T-cell (primary cell): ENCODE data around the gene SAMD14. TPM values are rescaled to one million over a fixed set of nuclear protein-coding genes. Genes with fewer than 3 reads are reported as not detected.
A peak's percentile ranks its signal among the peaks of the same experiment; 100 is the strongest.

Experiments
- ATAC-seq, 4 experiments: fragments of 200-7000 bp in 3 of 4; fragments of 150-1000 bp in 1 of 4; cut with Tn5 transposase; replicated peaks in 1 of 4; 1 replicate in 3 of 4; 2 replicates in 1 of 4; pipeline ENCODE4 v1.10.0; 2021; ENCODE audit warnings: moderate library complexity in 3 of 4, mild to moderate bottlenecking in 2 of 4, moderate number of reproducible peaks in 1 of 4
- CTCF ChIA-PET, 2 donors: fragments of 300-600 bp; sonication (Branson Sonifier 250); formaldehyde crosslinking; loops; one replicate each; lab custom pipeline; 2022; ENCODE audit warnings: antibody characterized with exemption in 2 of 2; lab: Charles Lee
- POLR2A ChIA-PET, 2 donors: fragments of 300-600 bp; sonication (Branson Sonifier 250); formaldehyde crosslinking; loops; one replicate each; lab custom pipeline; 2022; ENCODE audit warnings: antibody characterized with exemption in 2 of 2; lab: Charles Lee
- DNase-seq, 35 experiments: peaks; one replicate each; pipeline versions ENCODE4 v3.0.0 to v3.0.0-alpha.2; 2013 to 2023
- H3K27ac ChIP-seq: one replicate; pipeline ENCODE4 v1.5.1; 2013; ENCODE audit warnings: low read length
- H3K27me3 ChIP-seq, 2 experiments: replicated peaks in 1 of 2; 1 replicate in 1 of 2; 2 replicates in 1 of 2; pipeline versions ENCODE4 v1.6.1 to v1.7.0; 2013; ENCODE audit warnings: low read length in 1 of 2, mixed read lengths in 1 of 2; ENCODE audit not compliant: control insufficient read depth in 2 of 2, insufficient read depth in 2 of 2; ENCODE audit errors: extremely low read depth in 1 of 2
- H3K36me3 ChIP-seq, 2 donors: 1 replicate in 1 of 2; 2 replicates in 1 of 2; pipeline versions ENCODE4 v1.6.1 to v1.7.0; 2013; ENCODE audit warnings: low read length in 1 of 2; ENCODE audit not compliant: control insufficient read depth in 2 of 2, insufficient read depth in 1 of 2; ENCODE audit errors: extremely low read depth in 1 of 2
- H3K4me1 ChIP-seq, 2 experiments: 1 replicate in 1 of 2; 2 replicates in 1 of 2; pipeline versions ENCODE4 v1.6.1 to v1.7.0; 2013; ENCODE audit warnings: low read length in 2 of 2, mixed read lengths in 1 of 2; ENCODE audit not compliant: insufficient read depth in 2 of 2, control insufficient read depth in 1 of 2; ENCODE audit errors: extremely low read depth in 1 of 2
- H3K4me3 ChIP-seq, 2 donors: 1 replicate in 1 of 2; 2 replicates in 1 of 2; pipeline versions ENCODE4 v1.5.1 to v1.7.0; 2013; ENCODE audit warnings: mild to moderate bottlenecking in 2 of 2, low read length in 1 of 2, moderate library complexity in 1 of 2; ENCODE audit not compliant: control insufficient read depth in 1 of 2; ENCODE audit errors: extremely low read depth in 1 of 2
- H3K9me3 ChIP-seq: 2 replicates; pipeline ENCODE4 v1.7.0; 2013
- H3K27ac Mint-ChIP-seq, 2 donors: one replicate each; pipeline ENCODE4 v1.8.0; 2020 to 2021; ENCODE audit warnings: mild to moderate bottlenecking in 2 of 2, mixed read lengths in 2 of 2
- H3K27me3 Mint-ChIP-seq, 2 donors: one replicate each; pipeline ENCODE4 v1.8.0; 2021 to 2022; ENCODE audit warnings: mixed read lengths in 2 of 2
- H3K36me3 Mint-ChIP-seq: one replicate; pipeline ENCODE4 v1.8.0; 2021; ENCODE audit warnings: mixed read lengths
- H3K4me1 Mint-ChIP-seq, 3 donors: one replicate each; pipeline ENCODE4 v1.8.0; 2020 to 2022; ENCODE audit warnings: mixed read lengths in 3 of 3, mild to moderate bottlenecking in 1 of 3
- H3K4me3 Mint-ChIP-seq, 3 donors: one replicate each; pipeline ENCODE4 v1.8.0; 2020 to 2022; ENCODE audit warnings: mild to moderate bottlenecking in 3 of 3, mixed read lengths in 3 of 3, moderate library complexity in 3 of 3
- H3K9me3 Mint-ChIP-seq, 3 donors: one replicate each; pipeline ENCODE4 v1.8.0; 2020 to 2022; ENCODE audit warnings: mixed read lengths in 3 of 3
- WGBS: methylation state at CpG from one replicate; pipeline ENCODE4 v1.1.5; 2013; ENCODE audit warnings: missing lambda C conversion rate; ENCODE audit not compliant: insufficient coverage; 5-methylcytosine and 5-hydroxymethylcytosine counted together
- total RNA-seq, 35 experiments: library from RNA in 6 of 35; stranded (reverse) in 6 of 35; fragments of 120-200 nt in 1 of 35; gene quantifications; one replicate each; pipeline versions ENCODE4 v1.2.1 to v1.2.4 and lab custom pipeline; 2013 to 2026

SAMD14 gene
- total RNA-seq, 5 donors from 2014 or later (not counting 1 experiment from before 2014, with no cell fraction given) = 0.23 to 0.70 (median 0.35) TPM

GRCh38 chr17:50154604-50155003 lies 24.6 kb upstream of the SAMD14 start:
- H3K27ac Mint-ChIP-seq = peak overlapping the region; percentile 70 to 88
- POLR2A ChIA-PET = no interaction called here
- no peak overlapping the region for H3K4me3 ChIP-seq
- no peaks in the 10 kb centered on the region for H3K36me3 ChIP-seq
- H3K27me3 Mint-ChIP-seq = no peaks in the 10 kb centered on the region
- H3K9me3 Mint-ChIP-seq = no peaks in the 10 kb centered on the region
- DNase-seq = no peak
- no peaks in the 10 kb centered on the region for H3K27me3 ChIP-seq
- CTCF ChIA-PET = interaction anchor here (0.6 to 1.0 kb wide), 3 partner anchors 14 to 104 kb away, joined by 3 to 4 read pairs (median 3); no protein-coding TSS in a partner anchor
- no CpG with 5 or more reads among the region's 1 CpG for WGBS
- no peaks in the 10 kb centered on the region for H3K36me3 Mint-ChIP-seq
- no peak for ATAC-seq
- no peak overlapping the region for H3K4me3 Mint-ChIP-seq
- H3K4me1 ChIP-seq = peaks cover 2 to 34% of the 10 kb centered on the region in 2 experiments
- H3K4me1 Mint-ChIP-seq = peaks cover 24 to 39% (median 34%) of the 10 kb centered on the region in 3 donors
- no peak overlapping the region for H3K27ac ChIP-seq
- H3K9me3 ChIP-seq = no peaks in the 10 kb centered on the region

GRCh38 chr17:50153650-50154575 lies 24.0 kb upstream of the SAMD14 start:
- peak overlapping the region; percentile 70 to 88 for H3K27ac Mint-ChIP-seq
- no peaks in the 10 kb centered on the region for H3K27me3 ChIP-seq
- H3K4me1 Mint-ChIP-seq = peaks cover 24 to 39% (median 34%) of the 10 kb centered on the region in 3 donors
- H3K36me3 Mint-ChIP-seq = no peaks in the 10 kb centered on the region
- H3K4me3 ChIP-seq = no peak overlapping the region
- no peaks in the 10 kb centered on the region for H3K36me3 ChIP-seq
- CTCF ChIA-PET = interaction anchor here (0.6 to 1.0 kb wide), 3 partner anchors 14 to 105 kb away, joined by 3 to 4 read pairs (median 3); no protein-coding TSS in a partner anchor
- POLR2A ChIA-PET = no interaction called here
- no peaks in the 10 kb centered on the region for H3K27me3 Mint-ChIP-seq
- H3K4me3 Mint-ChIP-seq = no peak overlapping the region
- peaks cover 2 to 38% of the 10 kb centered on the region in 2 experiments for H3K4me1 ChIP-seq
- no peak for ATAC-seq
- no peak overlapping the region for H3K27ac ChIP-seq
- no peaks in the 10 kb centered on the region for H3K9me3 Mint-ChIP-seq
- WGBS = 90% methylated on average over 12 of the region's 16 CpGs
- H3K9me3 ChIP-seq = no peaks in the 10 kb centered on the region
- DNase-seq = no peak

GRCh38 chr17:50152736-50153135 lies 22.8 kb upstream of the SAMD14 start:
- Histone ChIP-seq H3K9me3 (no peaks in the 10 kb centered on the region), H3K36me3 (no peaks in the 10 kb centered on the region), H3K4me3 (no peak overlapping the region), H3K4me1 (peaks cover 8 to 39% of the 10 kb centered on the region in 2 experiments), H3K27ac (peak overlapping the region; percentile 44), H3K27me3 (no peaks in the 10 kb centered on the region)
- POLR2A ChIA-PET = no interaction called here
- peaks cover 24 to 37% (median 34%) of the 10 kb centered on the region in 3 donors for H3K4me1 Mint-ChIP-seq
- H3K9me3 Mint-ChIP-seq = no peaks in the 10 kb centered on the region
- no peaks in the 10 kb centered on the region for H3K36me3 Mint-ChIP-seq
- DNase-seq = no peak
- H3K4me3 Mint-ChIP-seq = no peak overlapping the region
- peak overlapping the region; percentile 91 to 94 for H3K27ac Mint-ChIP-seq
- no peaks in the 10 kb centered on the region for H3K27me3 Mint-ChIP-seq
- ATAC-seq = no peak
- CTCF ChIA-PET = interaction anchor here (1.0 to 2.7 kb wide), 5 partner anchors 9 to 35 kb away, joined by 4 to 26 read pairs (median 5); no protein-coding TSS in a partner anchor
- WGBS = 100% methylated on average over 1 of the region's 7 CpGs

- no peaks in the 10 kb centered on the region for H3K36me3 Mint-ChIP-seq
- peak in 2 of 4 experiments; percentile 24 for ATAC-seq
- ChIA-PET CTCF (interaction anchor here (0.6 to 2.7 kb wide), 8 partner anchors 9 to 97 kb away, joined by 3 to 26 read pairs (median 4); partner anchors contain the start of gene PDK2 (in 1 of the 2)), POLR2A (interaction anchor here in 1 of 2 donors (0.5 kb wide), 1 partner anchor 388 kb away, joined by 13 read pairs; the partner anchor contains the start of gene FAM117A)
- Histone ChIP-seq H3K4me3 (peak overlapping the region; percentile 46 to 82), H3K9me3 (no peaks in the 10 kb centered on the region), H3K4me1 (peaks cover 15 to 45% of the 10 kb centered on the region in 2 experiments), H3K27ac (peak overlapping the region; percentile 44), H3K36me3 (no peaks in the 10 kb centered on the region), H3K27me3 (no peaks in the 10 kb centered on the region)
- no peaks in the 10 kb centered on the region for H3K9me3 Mint-ChIP-seq
- WGBS = no CpG with 5 or more reads among the region's 12 CpGs
- peak overlapping the region; percentile 91 to 94 for H3K27ac Mint-ChIP-seq
- H3K4me1 Mint-ChIP-seq = peaks cover 29 to 40% (median 37%) of the 10 kb centered on the region in 3 donors
- peak overlapping the region; percentile 82 to 96 (median 87) for H3K4me3 Mint-ChIP-seq
- no peaks in the 10 kb centered on the region for H3K27me3 Mint-ChIP-seq
- DNase-seq = peak in 11 of 35 experiments; percentile 33 to 64 (median 48)
Observed at GRCh38 chr17:50151937-50152547, 22.1 kb upstream of the SAMD14 start.

GRCh38 chr17:50151041-50151936 lies 21.3 kb upstream of the SAMD14 start:
- H3K27ac Mint-ChIP-seq = peak overlapping the region; percentile 88 to 94
- H3K36me3 Mint-ChIP-seq = no peaks in the 10 kb centered on the region
- H3K4me3 Mint-ChIP-seq = peak overlapping the region; percentile 82 to 96 (median 87)
- Histone ChIP-seq H3K4me1 (peaks cover 22 to 53% of the 10 kb centered on the region in 2 experiments), H3K4me3 (peak overlapping the region; percentile 62 to 82), H3K27me3 (no peaks in the 10 kb centered on the region), H3K9me3 (no peaks in the 10 kb centered on the region), H3K36me3 (peaks cover 0 to 2% of the 10 kb centered on the region in 2 donors), H3K27ac (peak overlapping the region; percentile 67)
- ATAC-seq (peak; percentile 66 to 74 (median 68)), DNase-seq (peak; percentile 64 to 89 (median 79))
- CTCF ChIA-PET = interaction anchor here (0.6 to 2.7 kb wide), 12 partner anchors 10 to 762 kb away, joined by 3 to 26 read pairs (median 4); partner anchors contain the start of gene PDK2 (in 1 of the 2)
- POLR2A ChIA-PET = interaction anchor here in 1 of 2 donors (0.6 kb wide), 1 partner anchor 395 kb away, joined by 9 read pairs; no protein-coding TSS in a partner anchor
- 2% methylated on average over 22 of the region's 40 CpGs for WGBS
- peaks cover 37 to 46% (median 44%) of the 10 kb centered on the region in 3 donors for H3K4me1 Mint-ChIP-seq
- no peaks in the 10 kb centered on the region for H3K27me3 Mint-ChIP-seq
- H3K9me3 Mint-ChIP-seq = no peaks in the 10 kb centered on the region
